Kasumi-1 (cell line): ENCODE measurements around the gene CD48.

Experiments used
- DNase-seq, 2 experiments: peaks; one replicate each; lab custom pipeline; 2025; lab: John Stamatoyannopoulos, UW

Gene CD48

DNA sequence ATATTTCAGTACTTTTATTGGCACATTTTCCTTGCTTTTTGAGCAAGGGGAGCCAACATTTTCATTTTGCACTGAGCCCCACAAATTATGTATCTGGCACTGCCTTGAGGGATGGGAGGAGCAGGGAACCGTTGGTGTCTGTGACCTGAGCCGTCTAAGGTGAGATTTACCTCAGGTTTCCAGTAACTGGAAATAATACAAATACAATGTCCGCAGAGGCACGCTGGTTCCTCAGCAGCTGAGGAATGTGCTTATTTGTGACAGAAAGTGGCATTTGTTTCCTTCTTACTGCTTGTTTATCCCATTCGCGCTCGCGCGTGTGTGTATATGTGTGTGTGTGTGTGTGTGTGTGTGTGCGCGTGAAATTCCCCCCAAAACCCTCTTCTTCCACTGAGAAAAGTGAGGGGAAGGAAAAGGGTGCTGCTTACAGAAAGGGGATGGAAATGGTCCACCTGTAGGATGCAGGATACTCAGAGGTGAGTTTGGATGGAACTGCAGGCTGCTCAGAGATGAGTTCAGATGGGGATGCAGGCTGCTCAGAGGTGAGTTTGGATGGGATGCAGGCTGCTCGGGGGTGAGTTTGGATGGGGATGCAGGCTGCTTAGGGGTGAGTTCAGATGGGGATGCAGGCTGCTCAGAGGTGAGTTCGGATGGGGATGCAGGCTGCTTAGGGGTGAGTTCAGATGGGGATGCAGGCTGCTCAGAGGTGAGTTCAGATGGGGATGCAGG, 34.6 kb downstream of the CD48 start:
- no peak for DNase-seq

GRCh38 chr1:160675641-160676410, 35.8 kb downstream of the CD48 start:
- DNase-seq = peak; percentile 65 to 72

DNA sequence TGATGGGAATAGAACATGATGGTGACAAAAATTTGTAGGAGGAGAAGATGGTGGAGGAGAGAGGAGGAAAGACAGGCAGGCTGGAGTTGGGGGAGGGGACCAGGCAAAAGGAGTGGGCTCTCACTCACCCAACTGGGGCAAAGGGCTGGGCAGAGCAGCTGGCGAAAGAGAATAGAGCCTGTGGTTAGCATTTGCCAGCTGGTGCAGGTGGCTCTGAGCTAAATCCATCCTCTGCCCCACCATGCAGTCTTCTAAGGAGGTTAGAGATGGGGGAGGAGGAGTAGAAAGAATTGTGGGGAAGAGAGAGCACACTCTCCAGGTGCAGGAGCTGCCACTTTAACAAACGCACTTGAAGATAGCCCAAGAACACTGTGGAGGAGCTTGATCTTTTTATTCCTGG, 37.2 kb downstream of the CD48 start:
- no peak for DNase-seq

DNA sequence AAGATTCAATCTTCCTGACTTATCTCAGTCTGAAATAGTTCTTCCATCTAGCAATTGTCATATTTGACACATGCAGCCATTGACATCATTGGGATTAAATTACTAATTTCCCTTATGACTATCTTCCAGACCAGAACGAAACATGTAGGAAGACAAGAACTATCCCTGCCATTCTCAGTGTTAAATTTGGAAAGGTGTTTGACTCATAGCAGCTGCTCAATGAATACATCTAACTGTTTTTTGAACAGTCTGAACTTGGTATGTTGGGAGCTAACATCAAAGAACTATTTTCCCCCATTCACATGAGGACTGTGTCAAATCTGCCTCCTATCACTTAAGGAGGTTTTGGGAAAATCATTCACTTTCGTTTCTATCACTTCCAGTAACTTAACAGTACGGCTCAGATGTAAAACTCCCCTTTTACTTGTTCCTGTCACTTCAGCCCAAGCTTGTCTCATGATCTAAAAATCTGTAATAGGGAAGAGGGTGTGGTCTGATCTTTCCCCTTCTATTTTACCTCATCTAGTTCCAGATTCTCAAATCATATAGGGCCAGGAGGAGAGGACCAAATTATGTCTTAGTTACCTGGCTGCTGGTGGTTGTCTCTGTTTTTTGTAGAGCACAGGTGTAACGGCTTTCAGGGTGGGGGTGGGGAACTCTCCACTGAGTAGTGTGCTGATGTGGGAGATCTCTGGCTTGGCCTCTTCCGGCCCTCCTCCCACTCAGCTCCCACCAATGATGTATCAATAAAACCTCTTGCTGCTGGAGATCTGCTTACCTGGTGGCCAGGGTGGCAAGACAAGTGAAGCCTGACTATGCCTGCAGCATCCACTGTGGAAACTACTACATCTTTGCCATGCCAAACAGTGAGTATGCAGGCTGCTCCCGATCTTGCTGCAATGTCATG, 38.6 kb downstream of the CD48 start:
- no peak for DNase-seq

- DNase-seq = no peak
These were observed 39.8 kb downstream of the CD48 start for GRCh38 chr1:160671603-160672517.

DNA sequence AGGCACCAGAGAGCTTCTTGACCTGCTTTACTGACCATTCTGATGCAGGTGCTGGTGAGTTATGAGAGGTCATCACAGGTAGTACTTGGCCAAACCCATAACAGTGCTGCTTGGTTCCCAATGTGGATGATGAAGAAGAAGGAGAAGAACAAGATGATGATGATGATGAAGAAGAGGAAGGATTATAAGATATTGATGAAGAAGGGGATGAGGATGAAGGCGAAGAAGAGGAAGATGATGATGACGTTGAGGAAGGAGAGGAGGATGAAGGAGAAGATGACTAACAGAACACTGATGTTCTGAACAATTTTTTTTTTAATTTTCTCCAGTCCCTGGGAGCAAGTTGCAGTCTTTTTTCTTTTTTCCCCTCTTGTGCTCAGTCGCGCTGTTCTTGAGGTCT, 40.9 kb downstream of the CD48 start:
- no peak for DNase-seq

DNA sequence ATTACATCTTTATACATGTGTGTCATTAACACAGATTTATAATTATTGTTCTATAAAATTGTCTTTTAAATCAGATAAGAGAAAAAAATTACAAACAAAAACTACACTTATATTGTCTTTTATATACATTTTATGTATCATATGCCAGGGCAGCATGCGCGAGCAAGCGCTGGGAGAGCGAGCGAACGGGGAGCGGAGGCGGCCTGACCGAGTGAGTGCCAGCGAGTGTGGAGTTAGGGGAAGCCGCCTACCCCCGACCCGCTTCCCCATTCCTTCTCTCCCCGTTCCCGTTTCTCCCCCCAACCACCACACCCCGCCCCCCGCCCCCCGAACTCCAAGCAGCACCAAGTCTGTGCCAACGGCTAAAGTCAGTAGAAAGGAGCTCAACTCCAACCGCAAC, 41.8 kb downstream of the CD48 start:
- no peak for DNase-seq

- no peak for DNase-seq
These were observed 42.3 kb downstream of the CD48 start for GRCh38 chr1:160669276-160669675.

GRCh38 chr1:160667896-160668295, 43.7 kb downstream of the CD48 start:
- DNase-seq = no peak

DNA sequence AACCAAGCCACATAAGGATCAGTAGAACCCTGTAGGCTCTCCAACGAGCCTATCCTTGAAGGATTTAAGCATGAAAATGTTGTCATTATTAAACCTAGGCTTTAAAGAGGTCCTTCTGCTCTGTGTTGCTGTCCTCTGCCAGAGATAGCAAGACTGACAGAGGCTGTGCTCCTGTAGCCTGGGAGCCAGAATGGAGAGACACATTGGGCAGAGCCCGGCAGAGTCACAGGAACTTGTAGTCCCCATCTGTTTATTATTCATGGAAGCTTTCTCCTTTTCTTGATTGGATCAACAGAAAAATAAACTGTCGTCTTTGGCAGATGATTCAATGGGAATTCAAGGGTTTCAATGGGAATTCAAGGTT, 45.6 kb downstream of the CD48 start:
- DNase-seq = no peak

GRCh38 chr1:160665330-160666078, 46.1 kb downstream of the CD48 start:
- peak; percentile 67 to 73 for DNase-seq

DNA sequence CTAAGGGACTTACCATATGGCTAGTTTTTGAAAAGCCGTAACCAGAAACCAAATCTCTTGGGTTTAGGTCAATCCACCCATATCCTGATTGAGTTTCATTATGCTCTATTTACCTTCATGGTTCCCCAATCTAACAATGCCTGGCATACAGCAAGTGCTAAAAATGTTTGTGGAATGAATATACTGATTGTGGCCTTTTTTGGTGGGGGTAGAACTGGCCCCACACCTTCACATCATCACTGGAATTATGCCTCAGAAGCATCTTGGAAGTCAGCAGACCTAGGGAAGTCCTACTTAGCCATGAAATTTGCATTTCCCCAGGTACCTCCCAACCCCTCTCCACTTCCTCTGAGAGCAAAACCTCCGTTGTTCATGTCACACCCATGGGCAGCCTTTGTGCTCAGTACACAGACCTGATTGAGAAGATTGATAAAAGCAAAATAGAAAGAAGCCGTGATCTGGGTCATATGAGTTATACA, 47.0 kb downstream of the CD48 start:
- DNase-seq = no peak

DNA sequence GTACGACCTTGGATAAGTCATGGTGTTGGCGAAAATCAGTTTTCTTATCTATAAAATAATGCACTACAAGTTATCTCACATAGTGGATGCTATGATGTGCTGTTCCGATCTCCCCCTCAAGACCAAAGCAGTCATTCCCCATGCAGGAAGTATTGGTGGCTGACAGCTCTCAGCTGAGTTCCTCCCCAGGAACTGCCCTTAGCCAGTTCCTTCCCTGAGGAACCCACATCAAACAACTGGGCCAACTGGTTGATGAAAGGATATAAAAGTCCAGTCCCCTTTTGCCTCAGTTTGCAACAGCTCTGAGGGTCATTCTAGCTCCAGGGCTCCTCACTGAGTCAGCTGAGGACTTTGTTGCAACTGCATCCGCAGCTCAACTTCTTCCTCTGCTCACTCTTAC, 48.7 kb downstream of the CD48 start:
- DNase-seq = peak; percentile 38 to 50

- DNase-seq = no peak
These were observed 52.1 kb downstream of the CD48 start for GRCh38 chr1:160659566-160659965.

GRCh38 chr1:160658814-160659193, 52.8 kb downstream of the CD48 start:
- no peak for DNase-seq

- no peak for DNase-seq
These were observed 53.3 kb downstream of the CD48 start for GRCh38 chr1:160658162-160658813.

GRCh38 chr1:160657250-160657781, 54.3 kb downstream of the CD48 start:
- no peak for DNase-seq

- no peak for DNase-seq
These were observed 54.9 kb downstream of the CD48 start for GRCh38 chr1:160656737-160657136.

DNA sequence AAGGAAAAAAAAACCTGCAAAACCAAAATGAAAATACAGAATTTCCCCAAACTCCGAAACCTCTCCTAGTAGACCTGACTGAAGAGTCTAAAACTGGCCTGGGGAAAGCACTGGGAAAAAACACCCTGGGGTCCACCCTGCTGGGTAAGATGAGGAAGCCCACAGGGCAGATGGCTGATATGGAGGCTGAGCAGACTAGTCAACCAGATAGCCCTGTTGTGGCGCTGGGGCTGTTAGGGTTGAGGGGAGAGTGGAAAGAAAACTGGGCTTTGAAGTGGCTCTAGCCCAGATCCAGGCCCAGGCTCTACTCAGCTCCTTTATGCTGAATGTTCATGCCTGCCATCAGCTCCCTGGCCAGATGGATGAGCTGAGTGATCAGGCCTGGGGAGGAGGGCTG, 58.0 kb downstream of the CD48 start:
- DNase-seq = no peak
